GM15510 (cell line): ENCODE measurements around the gene CUTA.

Source experiments
- POLR2A ChIP-seq: IDR thresholded peaks from 3 replicates; pipeline ENCODE4 v1.6.1; 2011; ENCODE audit warnings: borderline replicate concordance; ENCODE audit not compliant: insufficient read length; ENCODE audit errors: extremely low read depth

CUTA gene

DNA sequence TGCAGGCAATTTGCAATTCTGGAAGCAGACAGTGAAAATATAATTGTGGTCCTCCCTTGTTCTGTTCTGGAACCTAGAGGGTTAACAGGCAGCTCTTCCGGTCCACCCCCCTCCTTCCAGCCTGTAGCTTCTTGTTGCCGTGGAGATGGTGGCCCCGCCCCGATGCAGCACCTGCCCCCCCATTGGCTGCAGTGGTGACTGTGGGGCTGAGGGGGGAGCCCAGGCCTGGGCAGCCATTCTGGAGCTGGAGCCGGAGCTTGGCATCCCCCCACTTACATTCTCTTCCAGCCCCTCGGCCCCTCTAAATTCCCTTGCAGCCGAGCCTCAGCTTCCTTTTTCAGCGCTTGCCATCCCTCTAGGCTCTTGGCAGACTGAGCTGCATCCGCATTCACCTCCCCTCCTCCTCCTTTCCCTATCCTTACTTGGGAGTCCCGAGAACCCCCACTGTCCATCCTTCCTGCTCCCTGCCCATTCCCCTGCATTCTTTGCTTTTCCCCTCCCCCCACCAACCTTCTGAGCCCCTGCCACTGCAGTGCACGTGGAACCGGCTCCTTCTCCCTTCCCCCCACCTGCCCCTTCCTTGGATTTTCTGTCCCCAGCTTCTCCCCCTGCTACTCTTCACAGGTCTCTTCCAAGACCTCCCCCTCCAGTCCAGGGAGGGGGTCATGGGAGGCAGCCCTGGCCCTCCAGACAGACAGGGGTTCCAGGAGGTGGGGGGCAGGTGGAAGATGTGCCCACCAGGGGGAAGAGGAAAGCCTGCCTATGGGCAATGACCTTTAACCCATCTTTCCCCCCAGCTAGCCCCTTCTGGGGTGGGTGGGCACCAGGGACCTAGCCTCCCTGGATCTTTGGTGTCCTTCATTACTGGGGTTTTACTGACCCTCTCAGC lies 13.3 kb upstream of the CUTA start:
- no peak for TF ChIP-seq POLR2A

DNA sequence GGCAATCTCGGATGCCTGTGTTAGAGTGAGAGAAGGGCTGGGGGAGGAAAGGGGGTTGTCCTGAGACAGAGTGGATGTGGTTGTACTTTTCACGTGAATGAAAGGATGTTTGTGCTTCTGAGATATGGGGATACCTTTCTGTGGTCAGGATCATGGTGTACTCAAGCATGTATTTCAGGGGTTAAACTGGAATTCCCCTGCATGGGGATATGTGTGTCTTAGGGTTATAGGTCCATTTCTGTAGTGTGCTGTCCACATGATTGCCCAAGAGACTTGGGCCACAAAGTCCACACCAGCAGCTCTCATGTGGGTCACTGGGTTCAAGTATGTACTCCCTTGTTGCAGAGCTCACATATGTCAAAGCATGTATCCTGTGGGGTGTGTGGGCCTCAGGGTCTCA lies 12.4 kb upstream of the CUTA start:
- TF ChIP-seq POLR2A: no peak

DNA sequence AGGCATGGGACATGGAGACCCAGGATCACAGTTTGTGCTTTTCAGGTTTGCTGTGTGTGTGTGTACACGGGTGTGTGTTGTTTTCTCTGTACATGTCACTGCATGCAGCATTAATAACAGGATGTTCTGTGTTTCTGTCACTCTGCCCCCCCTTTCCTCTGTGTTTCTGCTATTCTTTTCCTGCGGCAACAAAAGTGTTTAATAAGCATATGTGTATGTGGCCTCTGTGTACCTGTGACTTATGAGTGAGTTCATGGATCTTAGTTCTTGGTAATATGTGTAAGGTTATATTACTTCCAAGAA lies 11.8 kb upstream of the CUTA start:
- TF ChIP-seq POLR2A: no peak

DNA sequence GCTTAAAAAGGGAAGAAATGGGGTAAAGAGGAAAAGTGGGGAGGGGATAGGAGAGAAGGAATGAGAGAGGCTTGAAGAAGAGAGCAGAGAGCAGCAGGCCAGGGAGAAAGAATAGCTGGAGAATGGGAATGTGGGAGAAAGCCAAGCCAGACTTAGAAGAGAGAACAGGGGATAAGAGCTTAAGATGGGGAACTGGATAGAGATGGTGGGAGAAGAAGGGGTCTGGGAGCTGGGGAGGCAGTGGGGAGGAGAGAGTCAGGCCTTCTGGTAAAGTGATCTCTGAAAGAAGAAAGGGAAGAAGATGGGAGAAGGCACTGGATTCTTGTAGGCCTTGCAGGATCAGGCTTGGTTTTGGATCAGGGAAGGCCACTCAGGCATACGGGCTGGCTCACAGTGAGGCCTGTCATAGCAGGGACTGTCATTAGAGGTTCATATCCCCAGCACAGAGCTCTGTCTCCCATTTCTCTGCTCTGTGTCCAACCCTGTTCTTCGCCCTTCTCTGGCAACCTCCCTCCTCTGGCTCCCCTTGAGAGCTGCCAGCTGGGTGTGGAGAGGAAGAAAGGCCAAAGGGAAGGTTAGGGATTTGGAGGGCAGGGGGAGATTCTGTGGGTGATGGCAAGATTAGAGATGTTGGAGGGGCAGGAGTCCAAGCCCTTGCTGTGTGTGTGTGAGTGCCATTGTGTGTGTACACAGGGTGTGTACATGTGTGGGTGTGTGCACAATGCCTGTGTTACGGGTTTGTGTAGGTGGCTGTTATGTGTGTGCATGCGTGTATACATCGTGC lies 11.3 kb upstream of the CUTA start:
- TF ChIP-seq POLR2A: no peak

DNA sequence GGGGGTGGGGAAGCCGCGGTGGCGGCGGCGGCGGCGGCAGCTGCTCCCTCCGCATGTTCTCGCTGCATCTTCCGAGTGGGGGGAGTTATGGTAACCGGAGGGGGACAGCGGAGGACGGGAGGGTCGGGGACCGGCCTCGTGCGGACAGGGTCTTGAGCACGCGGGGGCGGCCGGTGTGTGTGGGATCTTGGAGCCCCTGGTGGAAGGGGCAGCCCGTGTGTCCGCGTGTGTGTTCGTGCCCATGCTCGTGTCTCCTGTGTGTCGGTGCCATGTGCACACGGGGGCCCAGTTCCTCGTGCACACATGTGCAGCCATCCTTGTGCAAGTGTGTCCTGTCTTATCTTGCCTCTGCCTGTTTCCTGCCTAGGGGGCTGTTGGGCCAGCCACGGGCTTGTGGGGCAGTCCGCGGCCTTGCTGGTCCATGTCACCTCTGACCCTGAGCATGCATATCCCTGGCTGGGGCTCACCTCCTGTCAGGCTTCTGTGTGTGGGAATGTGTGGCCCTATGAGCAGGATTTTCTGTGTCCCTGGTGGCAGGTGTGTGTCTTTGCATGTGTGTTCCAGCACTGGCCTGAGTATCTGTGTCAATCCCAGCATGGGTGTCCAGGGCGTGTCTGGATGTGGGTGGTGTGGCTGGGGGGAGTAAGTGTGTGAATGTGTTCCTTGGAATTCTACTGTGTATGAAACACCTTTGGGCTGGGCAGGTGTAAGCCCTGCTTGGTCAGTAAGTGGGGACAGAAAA lies 10.5 kb upstream of the CUTA start:
- no peak for TF ChIP-seq POLR2A

DNA sequence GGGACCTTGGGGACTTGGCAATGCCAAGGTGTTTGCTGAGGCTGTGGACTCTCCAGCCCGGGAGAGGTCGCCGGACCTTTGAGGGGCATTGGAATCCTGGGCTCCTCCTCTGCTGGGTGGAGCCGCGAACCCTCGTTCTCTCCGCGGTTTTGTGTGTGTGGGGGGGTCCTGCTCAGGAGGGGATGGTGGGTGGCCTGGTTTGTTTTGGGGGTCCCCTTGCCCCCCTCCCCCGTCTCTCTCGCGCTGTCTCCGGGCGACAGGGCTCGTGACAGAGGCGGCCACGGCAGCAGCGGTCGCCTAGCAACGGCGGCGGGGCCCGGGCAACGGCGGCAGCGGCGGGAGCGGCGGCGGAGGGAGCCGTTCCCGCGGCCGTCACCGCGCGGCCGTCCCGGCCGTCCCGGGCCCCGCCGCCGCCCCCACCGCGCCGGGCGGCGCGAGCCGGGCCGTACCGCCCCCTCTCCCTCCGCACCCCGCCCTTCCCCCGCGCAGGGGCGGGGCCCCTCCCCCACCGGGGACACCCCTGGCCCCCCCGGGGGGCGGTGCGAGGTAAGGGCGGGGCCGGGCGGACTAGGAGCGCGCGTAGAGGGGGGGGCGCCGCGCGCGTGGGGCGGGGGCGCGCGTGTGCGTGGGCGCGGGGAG lies 9.8 kb upstream of the CUTA start:
- TF ChIP-seq POLR2A: no peak

DNA sequence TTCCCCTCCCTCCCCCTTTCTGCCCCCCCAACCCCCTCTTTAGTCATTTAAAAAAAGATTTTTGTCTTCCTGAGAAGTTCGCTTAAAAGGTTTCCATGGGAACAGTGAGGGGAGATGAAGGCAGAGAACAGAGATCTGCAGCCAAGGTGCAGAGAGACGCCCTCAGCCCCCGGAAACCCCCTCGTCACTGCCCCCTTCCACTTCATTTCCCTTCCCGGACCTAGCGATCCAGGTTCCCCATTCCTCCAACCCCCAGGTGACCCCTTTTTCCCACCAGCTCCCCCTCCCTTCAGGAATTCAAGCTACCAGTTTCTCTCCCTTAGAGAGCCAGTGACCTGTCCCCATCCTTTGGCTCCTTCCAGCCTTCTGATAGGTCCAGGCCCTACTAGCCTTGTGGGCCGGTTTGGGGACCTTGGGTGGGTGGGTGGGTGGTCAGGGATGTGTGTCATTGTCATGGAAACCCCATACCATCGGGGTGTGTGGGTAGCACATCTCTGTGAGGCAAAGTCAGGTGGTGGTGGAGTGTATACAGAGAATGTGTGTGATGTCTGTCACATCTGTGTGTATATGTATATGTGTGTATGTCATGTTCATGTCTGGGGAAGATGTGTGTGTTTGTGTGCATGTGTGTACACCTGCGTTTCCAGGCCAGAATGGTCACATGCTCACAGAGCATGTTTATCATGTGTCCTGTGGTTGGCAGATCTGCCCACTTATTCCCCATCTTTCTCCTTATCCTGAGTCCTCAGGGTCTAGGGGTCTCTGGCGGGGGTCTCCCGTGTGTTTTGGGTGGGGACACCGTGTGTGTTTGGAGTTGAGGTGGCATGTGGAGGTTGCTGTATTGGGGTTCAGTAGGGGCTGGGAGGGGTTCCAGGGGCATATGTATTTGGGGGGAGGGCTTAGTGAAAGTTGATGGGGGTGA lies 8.9 kb upstream of the CUTA start:
- TF ChIP-seq POLR2A: no peak

DNA sequence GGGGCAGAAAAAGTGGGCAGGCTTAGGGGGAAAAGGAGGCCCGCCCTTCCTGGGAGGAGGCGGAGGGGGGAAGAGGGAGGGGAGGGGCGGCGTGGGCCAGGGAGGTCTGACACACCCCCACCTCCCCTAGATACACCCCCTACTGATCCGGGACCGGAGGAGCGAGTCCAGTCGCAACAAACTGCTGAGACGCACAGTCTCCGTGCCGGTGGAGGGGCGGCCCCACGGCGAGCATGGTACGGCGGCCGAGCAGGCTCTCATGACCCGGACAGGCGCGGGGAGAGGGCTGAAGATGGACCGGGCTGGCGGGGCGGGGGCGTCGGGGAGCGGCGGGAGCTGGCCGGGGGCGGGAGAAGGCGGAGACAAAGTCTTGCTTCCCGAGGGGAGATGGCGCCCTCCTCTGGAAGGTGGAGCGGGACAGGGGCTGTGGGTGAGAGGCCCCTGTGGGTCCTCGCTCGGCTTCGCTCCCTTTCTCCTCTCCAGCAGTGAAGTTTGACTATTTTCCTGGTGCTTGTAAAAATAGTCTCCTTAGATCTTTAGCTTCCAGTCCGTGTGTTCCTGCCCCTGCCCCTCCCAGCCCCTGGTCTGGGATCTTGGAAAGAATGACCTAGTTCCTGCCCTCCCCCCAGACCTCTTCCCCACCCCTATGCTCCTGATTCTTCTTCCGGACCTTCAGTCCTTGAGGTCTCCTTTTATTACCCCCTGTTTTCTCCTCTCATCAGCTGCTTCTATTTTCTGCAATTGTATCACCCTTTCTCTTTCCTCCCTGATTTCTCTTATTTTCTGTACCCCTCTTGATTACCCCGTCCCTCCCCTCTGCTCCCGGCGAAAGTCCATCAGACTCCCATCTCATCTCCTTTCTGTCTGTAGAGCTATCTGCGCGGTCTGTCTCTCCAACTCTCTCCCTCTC lies 8.0 kb upstream of the CUTA start:
- TF ChIP-seq POLR2A: peak; percentile 77

DNA sequence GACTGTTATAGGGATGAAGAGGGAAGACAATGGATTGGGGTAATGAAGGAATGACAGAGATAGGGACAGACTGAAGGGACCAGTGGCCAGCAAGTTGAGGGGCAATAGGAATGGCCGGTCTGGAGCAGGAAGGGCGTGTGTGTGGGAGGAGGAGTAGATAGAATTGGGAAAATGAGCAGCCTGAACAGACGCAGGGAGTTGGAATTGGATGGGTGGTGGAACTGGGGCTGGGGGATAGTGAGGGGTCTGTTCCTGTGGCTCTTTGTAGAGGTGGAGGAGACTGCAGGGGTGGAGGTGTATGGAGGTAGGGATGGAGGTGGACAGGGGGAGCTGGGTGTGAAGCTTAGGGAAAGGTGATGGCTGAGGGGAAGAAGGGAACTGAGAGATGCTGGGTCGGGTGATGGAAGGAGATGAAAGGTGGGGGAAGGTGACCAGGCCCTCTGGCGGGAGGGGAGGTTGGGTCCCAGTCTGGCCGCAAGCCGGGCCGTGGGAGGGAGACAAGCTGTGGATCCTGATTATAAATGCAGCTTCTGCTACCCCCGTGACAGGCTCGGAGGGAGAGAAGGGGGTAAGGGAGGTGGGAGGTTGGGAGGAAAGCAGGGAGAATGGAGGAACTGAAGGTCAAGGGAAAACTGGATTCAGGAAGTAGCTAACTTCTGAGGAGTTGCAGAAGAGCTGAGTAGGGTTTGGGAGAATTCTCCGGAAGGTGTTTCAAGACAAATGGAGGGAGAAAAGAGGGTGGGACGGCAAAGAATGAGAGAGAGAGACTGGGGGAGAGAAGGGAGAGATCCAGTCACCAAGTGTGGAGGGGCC lies 7.2 kb upstream of the CUTA start:
- no peak for TF ChIP-seq POLR2A

DNA sequence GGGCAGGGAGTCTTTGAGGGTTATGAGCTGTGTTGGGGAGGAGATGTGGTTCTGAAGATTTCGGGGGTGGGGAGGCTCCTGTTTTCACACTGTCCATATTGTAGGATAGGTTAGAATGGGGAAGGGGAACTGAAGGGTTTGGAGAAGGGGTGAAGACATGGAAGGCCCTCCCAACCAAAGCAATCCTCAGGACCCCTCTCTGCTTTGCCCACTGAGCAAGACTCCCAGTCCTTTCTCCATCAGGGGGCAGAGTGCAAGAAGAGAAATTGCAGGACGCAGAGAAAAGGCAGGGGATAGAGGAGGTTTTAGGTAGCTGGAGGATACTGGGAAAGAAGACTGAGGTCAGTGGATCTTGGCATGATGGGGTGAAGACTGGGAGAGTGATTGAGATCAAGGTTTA lies 5.9 kb upstream of the CUTA start:
- no peak for TF ChIP-seq POLR2A

DNA sequence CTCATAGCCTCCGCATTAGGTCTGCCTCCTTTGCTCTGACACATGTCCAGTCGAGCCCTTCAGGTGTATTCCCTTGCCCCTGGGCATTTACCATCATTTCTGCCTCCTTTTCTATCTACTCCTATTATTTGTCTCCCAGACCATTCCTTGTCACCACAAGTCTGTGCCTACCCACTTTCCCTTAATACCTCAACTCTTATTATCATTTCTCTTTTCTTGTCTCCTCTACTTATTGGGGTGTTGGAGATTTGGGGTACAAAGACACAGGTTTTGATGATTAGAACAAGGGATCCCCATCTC lies 3.4 kb upstream of the CUTA start:
- no peak for TF ChIP-seq POLR2A
